Neural progenitor cell (in vitro differentiated cells): Measurements from ENCODE around the gene OR2C1. TPM values are rescaled to one million over a fixed set of nuclear protein-coding genes. Genes with fewer than 3 reads are reported as not detected.
A peak's percentile ranks its signal among the peaks of the same experiment; 100 is the strongest.

Experiments
- DNase-seq: peaks from one replicate; pipeline ENCODE4 v3.0.0-alpha.2; 2016; ENCODE audit warnings: low spot score
- H2AFZ ChIP-seq: fragments of 200-600 bp; sonication (generic); replicated peaks from 2 replicates; pipeline ENCODE4 v1.6.1; 2016; ENCODE audit warnings: antibody characterized with exemption
- H3F3A ChIP-seq: fragments of 200-600 bp; sonication (generic); 2 replicates; pipeline ENCODE4 v1.6.1; 2016; ENCODE audit warnings: antibody characterized with exemption, low read depth
- H3K27ac ChIP-seq: fragments of 200-600 bp; sonication (generic); 2 replicates; pipeline ENCODE4 v1.5.1; 2016; ENCODE audit warnings: mild to moderate bottlenecking
- H3K27me3 ChIP-seq: fragments of 200-600 bp; sonication (generic); 2 replicates; pipeline ENCODE4 v1.6.1; 2016; ENCODE audit warnings: mild to moderate bottlenecking, moderate library complexity
- H3K36me3 ChIP-seq: fragments of 200-600 bp; sonication (generic); 2 replicates; pipeline ENCODE4 v1.5.1; 2016
- H3K4me1 ChIP-seq: fragments of 200-600 bp; sonication (generic); 2 replicates; pipeline ENCODE4 v1.6.1; 2016; ENCODE audit warnings: mixed run types
- H3K4me2 ChIP-seq: fragments of 200-600 bp; sonication (generic); 2 replicates; pipeline ENCODE4 v1.6.1; 2016
- H3K4me3 ChIP-seq: fragments of 200-600 bp; sonication (generic); 2 replicates; pipeline ENCODE4 v1.5.1; 2016
- H3K79me2 ChIP-seq: fragments of 200-600 bp; sonication (generic); 2 replicates; pipeline ENCODE4 v1.6.1; 2016; ENCODE audit warnings: low read depth
- H3K9ac ChIP-seq: fragments of 200-600 bp; sonication (generic); 2 replicates; pipeline ENCODE4 v1.6.1; 2016
- H3K9me3 ChIP-seq: fragments of 200-600 bp; sonication (generic); 2 replicates; pipeline ENCODE4 v1.5.1; 2016; ENCODE audit warnings: low read depth
- H4K20me1 ChIP-seq: fragments of 200-600 bp; sonication (generic); 2 replicates; pipeline ENCODE4 v1.6.1; 2016; ENCODE audit warnings: low read depth
- H3K27ac Mint-ChIP-seq: 3 replicates; pipeline ENCODE4 v1.8.0; 2021; ENCODE audit warnings: mixed read lengths
- H3K27me3 Mint-ChIP-seq: 2 replicates; pipeline ENCODE4 v1.8.0; 2022; ENCODE audit warnings: low read depth, mild to moderate bottlenecking, inconsistent platforms, moderate library complexity, mixed read lengths; ENCODE audit not compliant: insufficient read depth
- H3K36me3 Mint-ChIP-seq: 3 replicates; pipeline ENCODE4 v1.8.0; 2021; ENCODE audit warnings: mixed read lengths
- H3K4me1 Mint-ChIP-seq: 3 replicates; pipeline ENCODE4 v1.8.0; 2021; ENCODE audit warnings: mixed read lengths
- H3K4me3 Mint-ChIP-seq: 3 replicates; pipeline ENCODE4 v1.8.0; 2021; ENCODE audit warnings: mild to moderate bottlenecking, moderate library complexity, mixed read lengths
- H3K9me3 Mint-ChIP-seq: 3 replicates; pipeline ENCODE4 v1.8.0; 2020; ENCODE audit warnings: mixed read lengths
- EZH2 ChIP-seq: fragments of 200-600 bp; sonication (generic); IDR thresholded peaks from 2 replicates; pipeline ENCODE4 v1.6.1; 2017; ENCODE audit warnings: antibody characterized with exemption, mild to moderate bottlenecking, moderate library complexity
- EZH2phosphoT487 ChIP-seq: fragments of 200-600 bp; sonication (generic); IDR thresholded peaks from 2 replicates; pipeline ENCODE4 v1.6.1; 2017; ENCODE audit warnings: antibody characterized with exemption
- total RNA-seq: library from RNA; depleted of rRNA; stranded (reverse); fragments of >200 nt; gene quantifications from 2 replicates; pipeline ENCODE4 v1.2.3, GENCODE V29; 2015; ENCODE audit warnings: low replicate concordance
- TF ChIP-seq, protein P1 (sequence below): fragments of 200-600 bp; sonication (generic); IDR thresholded peaks from 2 replicates; pipeline ENCODE4 v1.5.1; 2017; ENCODE audit warnings: antibody characterized with exemption, mild to moderate bottlenecking

OR2C1 gene
- total RNA-seq, 1 donor from 2014 or later: not detected

DNA sequence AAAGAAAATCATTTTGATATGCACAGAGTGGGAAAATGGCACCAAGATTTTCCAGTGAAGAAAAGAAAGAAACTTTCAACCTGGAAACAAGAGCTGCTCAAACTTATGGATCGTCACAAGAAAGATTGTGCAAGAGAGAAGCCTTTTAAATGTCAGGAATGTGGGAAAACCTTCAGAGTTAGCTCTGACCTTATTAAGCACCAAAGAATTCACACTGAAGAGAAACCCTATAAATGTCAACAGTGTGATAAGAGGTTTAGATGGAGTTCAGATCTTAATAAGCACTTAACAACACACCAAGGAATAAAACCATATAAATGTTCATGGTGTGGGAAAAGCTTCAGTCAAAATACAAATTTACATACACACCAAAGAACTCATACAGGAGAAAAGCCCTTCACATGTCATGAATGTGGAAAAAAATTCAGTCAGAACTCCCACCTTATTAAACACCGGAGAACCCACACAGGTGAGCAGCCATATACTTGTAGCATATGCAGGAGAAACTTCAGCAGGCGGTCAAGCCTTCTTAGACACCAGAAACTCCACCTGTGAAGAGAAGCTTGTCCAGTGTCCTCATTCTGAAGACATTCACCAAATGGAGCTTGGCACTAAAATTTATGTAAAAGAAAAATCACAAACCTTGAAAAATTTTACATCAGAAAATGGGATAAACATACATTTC, 38.2 kb upstream of the OR2C1 start:
- H3K27me3 Mint-ChIP-seq: peaks cover 15% of the 10 kb centered on the region
- DNase-seq: no peak
- H3K27ac Mint-ChIP-seq: no peak overlapping the region
- H3K4me1 Mint-ChIP-seq: no peaks in the 10 kb centered on the region
- peaks cover 72% of the 10 kb centered on the region for H3K36me3 Mint-ChIP-seq
- H3K9me3 Mint-ChIP-seq: peaks cover 82% of the 10 kb centered on the region
- H3K79me2 ChIP-seq: no peaks in the 10 kb centered on the region
- H3F3A ChIP-seq: peaks cover 10% of the 10 kb centered on the region
- no peak overlapping the region for H3K4me3 Mint-ChIP-seq
- H3K9ac ChIP-seq: no peak overlapping the region
- peaks cover 43% of the 10 kb centered on the region for H3K36me3 ChIP-seq
- peaks cover 44% of the 10 kb centered on the region for H3K9me3 ChIP-seq
- H3K27me3 ChIP-seq: no peaks in the 10 kb centered on the region
- H3K4me2 ChIP-seq: no peak overlapping the region
- H3K27ac ChIP-seq: no peak overlapping the region
- H2AFZ ChIP-seq: no peak overlapping the region
- no peaks in the 10 kb centered on the region for H3K4me1 ChIP-seq
- H4K20me1 ChIP-seq: no peaks in the 10 kb centered on the region
- TF ChIP-seq, protein P1, sequence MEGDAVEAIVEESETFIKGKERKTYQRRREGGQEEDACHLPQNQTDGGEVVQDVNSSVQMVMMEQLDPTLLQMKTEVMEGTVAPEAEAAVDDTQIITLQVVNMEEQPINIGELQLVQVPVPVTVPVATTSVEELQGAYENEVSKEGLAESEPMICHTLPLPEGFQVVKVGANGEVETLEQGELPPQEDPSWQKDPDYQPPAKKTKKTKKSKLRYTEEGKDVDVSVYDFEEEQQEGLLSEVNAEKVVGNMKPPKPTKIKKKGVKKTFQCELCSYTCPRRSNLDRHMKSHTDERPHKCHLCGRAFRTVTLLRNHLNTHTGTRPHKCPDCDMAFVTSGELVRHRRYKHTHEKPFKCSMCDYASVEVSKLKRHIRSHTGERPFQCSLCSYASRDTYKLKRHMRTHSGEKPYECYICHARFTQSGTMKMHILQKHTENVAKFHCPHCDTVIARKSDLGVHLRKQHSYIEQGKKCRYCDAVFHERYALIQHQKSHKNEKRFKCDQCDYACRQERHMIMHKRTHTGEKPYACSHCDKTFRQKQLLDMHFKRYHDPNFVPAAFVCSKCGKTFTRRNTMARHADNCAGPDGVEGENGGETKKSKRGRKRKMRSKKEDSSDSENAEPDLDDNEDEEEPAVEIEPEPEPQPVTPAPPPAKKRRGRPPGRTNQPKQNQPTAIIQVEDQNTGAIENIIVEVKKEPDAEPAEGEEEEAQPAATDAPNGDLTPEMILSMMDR: no peak
- TF ChIP-seq EZH2 (no peak), EZH2phosphoT487 (no peak)
- peak overlapping the region; percentile 2 for H3K4me3 ChIP-seq

DNA sequence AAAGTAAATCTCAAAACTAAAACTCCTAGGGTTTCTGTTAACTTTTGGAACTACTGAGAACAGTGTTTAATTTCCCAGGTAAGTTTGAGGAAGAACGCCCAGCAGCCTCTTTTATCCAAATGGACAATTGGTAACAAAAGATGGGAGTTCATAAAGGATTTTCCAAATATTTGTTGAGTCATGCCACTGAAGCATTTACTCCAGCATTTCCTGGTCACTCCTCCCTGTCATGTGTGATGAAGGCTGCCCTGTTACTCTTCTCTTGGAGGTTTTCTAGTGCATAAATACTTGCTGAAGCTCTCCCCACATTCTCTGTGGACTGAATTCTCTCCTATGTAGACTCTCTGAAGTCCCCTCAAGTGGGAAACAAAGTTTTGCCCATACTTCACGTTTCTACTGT, 33.9 kb upstream of the OR2C1 start:
- no peak overlapping the region for H3K27ac Mint-ChIP-seq
- H3K9me3 Mint-ChIP-seq: peaks cover 60% of the 10 kb centered on the region
- Histone ChIP-seq H3K27me3 (no peaks in the 10 kb centered on the region), H3K9ac (no peak overlapping the region), H4K20me1 (no peaks in the 10 kb centered on the region), H2AFZ (no peak overlapping the region), H3K36me3 (peaks cover 18% of the 10 kb centered on the region), H3K27ac (no peak overlapping the region), H3K4me3 (no peak overlapping the region), H3K4me2 (no peak overlapping the region), H3K9me3 (peaks cover 35% of the 10 kb centered on the region), H3K4me1 (no peaks in the 10 kb centered on the region), H3F3A (peaks cover 9% of the 10 kb centered on the region), H3K79me2 (no peaks in the 10 kb centered on the region)
- no peak overlapping the region for H3K4me3 Mint-ChIP-seq
- TF ChIP-seq, protein P1: no peak
- no peak for TF ChIP-seq EZH2
- TF ChIP-seq EZH2phosphoT487: no peak
- H3K4me1 Mint-ChIP-seq: no peaks in the 10 kb centered on the region
- peaks cover 13% of the 10 kb centered on the region for H3K27me3 Mint-ChIP-seq
- DNase-seq: no peak
- H3K36me3 Mint-ChIP-seq: peaks cover 34% of the 10 kb centered on the region

DNA sequence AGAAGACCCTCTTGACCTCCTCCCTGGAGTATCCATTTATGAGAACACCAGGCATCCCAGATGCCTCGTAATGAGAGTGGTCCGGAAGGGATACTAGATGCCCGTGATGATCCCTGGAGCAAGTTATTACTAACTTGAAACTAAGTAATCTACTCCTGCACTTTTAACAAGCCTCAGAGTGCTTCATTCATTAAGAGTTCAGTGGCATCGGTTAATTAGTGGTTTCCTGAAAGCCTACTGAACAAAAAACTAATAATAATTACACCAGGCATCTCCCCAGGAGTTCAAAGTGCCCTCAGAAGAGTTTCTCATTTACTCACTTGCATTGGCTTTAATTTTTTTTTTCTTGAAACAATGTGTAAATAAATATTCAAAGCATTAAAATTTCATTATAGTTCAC, 28.2 kb upstream of the OR2C1 start:
- peaks cover 2% of the 10 kb centered on the region for H3K36me3 Mint-ChIP-seq
- Histone ChIP-seq H3F3A (no peaks in the 10 kb centered on the region), H3K79me2 (no peaks in the 10 kb centered on the region), H3K4me3 (no peak overlapping the region), H3K27me3 (no peaks in the 10 kb centered on the region), H3K27ac (no peak overlapping the region), H3K9ac (no peak overlapping the region), H3K4me1 (no peaks in the 10 kb centered on the region), H3K36me3 (no peaks in the 10 kb centered on the region), H3K9me3 (no peaks in the 10 kb centered on the region), H2AFZ (no peak overlapping the region), H3K4me2 (no peak overlapping the region), H4K20me1 (no peaks in the 10 kb centered on the region)
- TF ChIP-seq EZH2phosphoT487 (no peak), EZH2 (no peak)
- TF ChIP-seq, protein P1: no peak
- H3K4me3 Mint-ChIP-seq: no peak overlapping the region
- H3K9me3 Mint-ChIP-seq: peaks cover 26% of the 10 kb centered on the region
- no peak overlapping the region for H3K27ac Mint-ChIP-seq
- DNase-seq: no peak
- no peaks in the 10 kb centered on the region for H3K4me1 Mint-ChIP-seq
- H3K27me3 Mint-ChIP-seq: peaks cover 2% of the 10 kb centered on the region
